SK-N-SH (cell line): Measurements from ENCODE around the gene ADGRA1. TPM values are rescaled to one million over a fixed set of nuclear protein-coding genes. Genes with fewer than 3 reads are reported as not detected.

Source experiments
- CTCF ChIA-PET: fragments of 300-600, 350-600 bp; formaldehyde crosslinking; extraction: SDS; loops from one replicate; lab custom pipeline; 2021; lab: Yijun Ruan, JAX
- POLR2A ChIA-PET: fragments of 350-600 bp; sonication (Branson Sonifier 250); formaldehyde crosslinking; extraction: SDS; loops from one replicate; lab custom pipeline; 2020; ENCODE audit warnings: antibody characterized with exemption, inconsistent platforms; lab: Yijun Ruan, JAX
- DNase-seq: peaks from one replicate; pipeline ENCODE4 v3.0.0; 2012
- H2AFZ ChIP-seq: fragments of 200-600 bp; sonication (generic); 2 replicates; pipeline ENCODE4 v1.8.1; 2016; ENCODE audit warnings: antibody characterized with exemption, mild to moderate bottlenecking, low read depth
- H3F3A ChIP-seq: fragments of 200-600 bp; sonication (generic); replicated peaks from 2 replicates; pipeline ENCODE3; 2016; ENCODE audit warnings: antibody characterized with exemption, mild to moderate bottlenecking; ENCODE audit not compliant: insufficient read depth
- H3K27ac ChIP-seq, 2 experiments: fragments of 200-500 bp in 1 of 2; fragments of 200-600 bp in 1 of 2; sonication (Bioruptor generic) in 1 of 2; sonication (generic), shearing (Covaris generic) in 1 of 2; 2 replicates each; pipeline versions ENCODE4 v1.5.1 to v1.6.1; 2014 to 2016; ENCODE audit warnings: low read depth in 2 of 2, inconsistent platforms in 1 of 2, low read length in 1 of 2, mild to moderate bottlenecking in 1 of 2, mixed read lengths in 1 of 2
- H3K27me3 ChIP-seq: fragments of 200-600 bp; sonication (generic), shearing (Covaris generic); 2 replicates; pipeline ENCODE4 v1.6.1; 2016; ENCODE audit warnings: mixed run types; ENCODE audit not compliant: insufficient read depth
- H3K36me3 ChIP-seq, 2 experiments: fragments of 200-500 bp in 1 of 2; fragments of 200-600 bp in 1 of 2; sonication (Bioruptor generic) in 1 of 2; sonication (generic) in 1 of 2; replicated peaks in 1 of 2; 2 replicates each; pipeline versions ENCODE3 to v1.5.1; 2014 to 2016; ENCODE audit warnings: low read length in 1 of 2, mild to moderate bottlenecking in 1 of 2; ENCODE audit not compliant: insufficient read depth in 2 of 2, control insufficient read depth in 1 of 2
- H3K4me1 ChIP-seq, 2 experiments: fragments of 200-500 bp in 1 of 2; fragments of 200-600 bp in 1 of 2; sonication (Bioruptor generic) in 1 of 2; sonication (generic), shearing (Covaris generic) in 1 of 2; 2 replicates each; pipeline versions ENCODE4 v1.5.1 to v1.6.1; 2014 to 2016; ENCODE audit warnings: low read depth in 1 of 2, low read length in 1 of 2, mixed run types in 1 of 2; ENCODE audit not compliant: insufficient read depth in 2 of 2, control insufficient read depth in 1 of 2
- H3K4me2 ChIP-seq: fragments of 200-600 bp; sonication (generic), shearing (Covaris generic); 2 replicates; pipeline ENCODE4 v1.6.1; 2017; ENCODE audit warnings: mixed run types
- H3K4me3 ChIP-seq, 2 experiments: fragments of 200-500 bp in 1 of 2; fragments of 200-600 bp in 1 of 2; sonication (Bioruptor generic) in 1 of 2; sonication (generic), shearing (Covaris generic) in 1 of 2; 2 replicates each; pipeline versions ENCODE4 v1.5.1 to v1.8.1; 2014 to 2016; ENCODE audit warnings: low read depth in 2 of 2, inconsistent platforms in 1 of 2, low read length in 1 of 2, mild to moderate bottlenecking in 1 of 2, mixed read lengths in 1 of 2, moderate library complexity in 1 of 2
- H3K79me2 ChIP-seq: fragments of 200-600 bp; sonication (generic); 2 replicates; pipeline ENCODE4 v1.8.1; 2017; ENCODE audit warnings: mild to moderate bottlenecking; ENCODE audit not compliant: insufficient read depth
- H3K9ac ChIP-seq: fragments of 200-600 bp; sonication (generic); 2 replicates; pipeline ENCODE4 v1.6.1; 2017; ENCODE audit warnings: mixed run types
- H3K9me2 ChIP-seq: fragments of 200-600 bp; sonication (generic); 2 replicates; pipeline ENCODE4 v1.6.1; 2017; ENCODE audit warnings: mixed run types
- H3K9me3 ChIP-seq: fragments of 200-600 bp; sonication (generic); 2 replicates; pipeline ENCODE4 v1.6.1; 2017; ENCODE audit warnings: mixed run types, mild to moderate bottlenecking, moderate library complexity
- H4K20me1 ChIP-seq: fragments of 200-600 bp; sonication (generic); 2 replicates; pipeline ENCODE4 v1.6.1; 2017; ENCODE audit warnings: mild to moderate bottlenecking, mixed run types; ENCODE audit not compliant: insufficient read depth
- CHD2 ChIP-seq: fragments of 150-350 bp; IDR thresholded peaks from 2 replicates; pipeline ENCODE4 v1.6.1; 2018; ENCODE audit warnings: low read length; ENCODE audit not compliant: partially characterized antibody
- EP300 ChIP-seq, 2 experiments: IDR thresholded peaks; 2 replicates each; pipeline versions ENCODE4 v1.4.0 to v1.6.1; 2012; ENCODE audit warnings: borderline replicate concordance in 1 of 2, low read depth in 1 of 2, low read length in 1 of 2
- EZH2phosphoT487 ChIP-seq: fragments of 200-600 bp; sonication (generic); IDR thresholded peaks from 2 replicates; pipeline ENCODE4 v1.6.1; 2017; ENCODE audit warnings: low read depth, mixed run types, mild to moderate bottlenecking, antibody characterized with exemption, moderate library complexity, borderline replicate concordance
- GABPA ChIP-seq: IDR thresholded peaks from 2 replicates; pipeline ENCODE4 v1.4.0; 2012; ENCODE audit warnings: low read depth, mild to moderate bottlenecking
- GATA2 ChIP-seq: sonication (generic); formaldehyde crosslinking; IDR thresholded peaks from 2 replicates; pipeline ENCODE4 v1.5.0; 2020; ENCODE audit warnings: mild to moderate bottlenecking, missing genetic modification reagents
- JUND ChIP-seq: IDR thresholded peaks from 2 replicates; pipeline ENCODE4 v1.4.0; 2012
- MAX ChIP-seq: IDR thresholded peaks from 2 replicates; pipeline ENCODE4 v1.4.0; 2012; ENCODE audit warnings: low read depth
- MEF2A ChIP-seq: IDR thresholded peaks from 2 replicates; pipeline ENCODE4 v1.4.0; 2012; ENCODE audit warnings: low read depth, borderline replicate concordance
- POLR2AphosphoS5 ChIP-seq: IDR thresholded peaks from 2 replicates; pipeline ENCODE4 v1.6.1; 2012; ENCODE audit warnings: low read depth, low read length
- RAD21 ChIP-seq: IDR thresholded peaks from 2 replicates; pipeline ENCODE4 v1.6.1; 2012; ENCODE audit warnings: mild to moderate bottlenecking, low read length
- RFX5 ChIP-seq: IDR thresholded peaks from 2 replicates; pipeline ENCODE4 v1.6.1; 2012; ENCODE audit warnings: mild to moderate bottlenecking, improper control_type of control experiment, low read length
- TAF1 ChIP-seq: IDR thresholded peaks from 2 replicates; pipeline ENCODE4 v1.6.1; 2012; ENCODE audit warnings: low read depth, mild to moderate bottlenecking, low read length, moderate library complexity, borderline replicate concordance
- TCF12 ChIP-seq: IDR thresholded peaks from 2 replicates; pipeline ENCODE4 v1.4.0; 2012
- TEAD4 ChIP-seq: IDR thresholded peaks from 2 replicates; pipeline ENCODE4 v1.4.0; 2012; ENCODE audit warnings: mild to moderate bottlenecking, borderline replicate concordance; ENCODE audit not compliant: insufficient read depth
- YY1 ChIP-seq: IDR thresholded peaks from 2 replicates; pipeline ENCODE4 v1.4.0; 2012; ENCODE audit warnings: low read depth, mild to moderate bottlenecking
- ZBTB33 ChIP-seq: IDR thresholded peaks from 2 replicates; pipeline ENCODE4 v1.4.0; 2012; ENCODE audit warnings: low read depth, borderline replicate concordance
- WGBS: methylation state at CpG from one replicate; pipeline ENCODE4 v1.1.6; 2017; ENCODE audit warnings: low lambda C conversion rate; 5-methylcytosine and 5-hydroxymethylcytosine counted together
- polyA plus RNA-seq, 3 experiments: library from polyadenylated mRNA; depleted of rRNA; stranded (reverse); fragments of >200 nt; gene quantifications; 2 replicates each; pipeline ENCODE4 v1.2.3, GENCODE V29; 2012
- TF ChIP-seq, protein P1 (sequence below): fragments of 150-350 bp; IDR thresholded peaks from 2 replicates; pipeline ENCODE4 v1.6.1; 2016; ENCODE audit warnings: mild to moderate bottlenecking, low read depth, low read length
- TF ChIP-seq, protein P2 (sequence below): IDR thresholded peaks from 2 replicates; pipeline ENCODE4 v1.4.0; 2012; ENCODE audit warnings: low read depth, borderline replicate concordance
- TF ChIP-seq, protein P3 (sequence below): fragments of 150-350 bp; IDR thresholded peaks from 2 replicates; pipeline ENCODE4 v1.6.1; 2017; ENCODE audit warnings: antibody characterized with exemption, low read length, low read depth, borderline replicate concordance
- TF ChIP-seq, protein P4 (sequence below): IDR thresholded peaks from 2 replicates; pipeline ENCODE4; 2012

The ADGRA1 gene
- polyA plus RNA-seq, 1 of the 3 experiments (the other 2 are of a cell fraction), result not detected

DNA sequence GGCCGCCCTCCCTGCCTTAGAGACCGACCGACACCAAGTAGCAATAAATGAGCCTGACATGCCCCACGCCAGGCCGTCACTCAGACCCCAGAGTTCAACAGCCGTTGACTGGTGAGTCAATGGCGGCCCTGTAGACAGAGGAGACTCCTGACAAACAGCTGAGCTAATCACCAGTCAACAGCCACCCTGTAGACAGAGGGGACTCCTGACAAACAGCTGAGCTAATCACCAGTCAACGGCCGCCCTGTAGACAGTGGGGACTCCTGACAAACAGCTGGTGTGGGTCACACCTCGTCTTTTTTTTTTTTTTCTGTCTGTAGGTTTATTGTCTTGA lies 55.4 kb downstream of the ADGRA1 start (continued):
- TF ChIP-seq POLR2AphosphoS5, result no peak
- TF ChIP-seq TEAD4, result no peak
- TF ChIP-seq EZH2phosphoT487, result no peak
- no peak for TF ChIP-seq YY1
- no peak for TF ChIP-seq GATA2 (CRISPR knock-in tag)
- TF ChIP-seq ZBTB33, result no peak

DNA sequence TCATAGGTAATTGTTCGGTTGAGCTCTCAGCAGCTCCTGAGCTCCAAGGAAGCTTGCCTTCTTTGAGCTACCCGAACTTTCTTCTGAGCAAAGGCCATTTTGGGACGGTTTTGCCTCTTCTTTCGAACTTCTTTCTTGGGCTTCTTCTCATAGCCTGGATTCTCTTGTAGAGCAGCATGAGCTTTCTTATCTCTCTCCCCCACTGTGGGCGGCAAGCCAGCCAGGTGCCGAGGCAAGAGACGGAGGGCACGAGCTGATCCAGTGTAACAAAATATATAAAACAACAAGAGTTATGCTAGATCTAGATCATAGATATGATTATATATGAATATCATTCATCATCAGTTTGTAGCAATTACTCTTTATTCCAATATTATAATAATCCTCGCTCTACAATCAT lies 55.8 kb downstream of the ADGRA1 start:
- POLR2A ChIA-PET, result no interaction called here
- Histone ChIP-seq H3K27ac (no peak overlapping the region), H3K4me3 (no peak overlapping the region; a peak in 1 of 4 replicates), H3K4me2 (no peak overlapping the region), H3K36me3 (no peaks in the 10 kb centered on the region), H3F3A (no peaks in the 10 kb centered on the region), H3K9me2 (no peaks in the 10 kb centered on the region), H3K9me3 (no peaks in the 10 kb centered on the region), H3K79me2 (no peaks in the 10 kb centered on the region), H3K4me1 (peaks cover 0 to 3% of the 10 kb centered on the region in 2 experiments; a peak in 1 of 4 replicates), H2AFZ (no peak overlapping the region), H3K27me3 (no peaks in the 10 kb centered on the region), H3K9ac (no peak overlapping the region), H4K20me1 (no peaks in the 10 kb centered on the region)
- TF ChIP-seq TEAD4 (no peak), CHD2 (no peak), ZBTB33 (no peak), EP300 (IDR thresholded peaks at IDR 0.05; ENCODE audit: borderline replicate concordance in 1 of 2, low read depth in 1 of 2, low read length in 1 of 2) (no peak), GATA2 (CRISPR knock-in tag) (no peak), RFX5 (no peak), MAX (no peak), JUND (no peak), MEF2A (no peak), TAF1 (no peak), YY1 (no peak), TCF12 (no peak), GABPA (no peak), POLR2AphosphoS5 (no peak), RAD21 (no peak), EZH2phosphoT487 (no peak)
- TF ChIP-seq, protein P1, sequence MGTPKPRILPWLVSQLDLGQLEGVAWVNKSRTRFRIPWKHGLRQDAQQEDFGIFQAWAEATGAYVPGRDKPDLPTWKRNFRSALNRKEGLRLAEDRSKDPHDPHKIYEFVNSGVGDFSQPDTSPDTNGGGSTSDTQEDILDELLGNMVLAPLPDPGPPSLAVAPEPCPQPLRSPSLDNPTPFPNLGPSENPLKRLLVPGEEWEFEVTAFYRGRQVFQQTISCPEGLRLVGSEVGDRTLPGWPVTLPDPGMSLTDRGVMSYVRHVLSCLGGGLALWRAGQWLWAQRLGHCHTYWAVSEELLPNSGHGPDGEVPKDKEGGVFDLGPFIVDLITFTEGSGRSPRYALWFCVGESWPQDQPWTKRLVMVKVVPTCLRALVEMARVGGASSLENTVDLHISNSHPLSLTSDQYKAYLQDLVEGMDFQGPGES, result no peak
- TF ChIP-seq, protein P2, sequence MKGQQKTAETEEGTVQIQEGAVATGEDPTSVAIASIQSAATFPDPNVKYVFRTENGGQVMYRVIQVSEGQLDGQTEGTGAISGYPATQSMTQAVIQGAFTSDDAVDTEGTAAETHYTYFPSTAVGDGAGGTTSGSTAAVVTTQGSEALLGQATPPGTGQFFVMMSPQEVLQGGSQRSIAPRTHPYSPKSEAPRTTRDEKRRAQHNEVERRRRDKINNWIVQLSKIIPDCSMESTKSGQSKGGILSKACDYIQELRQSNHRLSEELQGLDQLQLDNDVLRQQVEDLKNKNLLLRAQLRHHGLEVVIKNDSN, result no peak
- TF ChIP-seq, protein P3, sequence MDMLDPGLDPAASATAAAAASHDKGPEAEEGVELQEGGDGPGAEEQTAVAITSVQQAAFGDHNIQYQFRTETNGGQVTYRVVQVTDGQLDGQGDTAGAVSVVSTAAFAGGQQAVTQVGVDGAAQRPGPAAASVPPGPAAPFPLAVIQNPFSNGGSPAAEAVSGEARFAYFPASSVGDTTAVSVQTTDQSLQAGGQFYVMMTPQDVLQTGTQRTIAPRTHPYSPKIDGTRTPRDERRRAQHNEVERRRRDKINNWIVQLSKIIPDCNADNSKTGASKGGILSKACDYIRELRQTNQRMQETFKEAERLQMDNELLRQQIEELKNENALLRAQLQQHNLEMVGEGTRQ, result no peak
- TF ChIP-seq, protein P4, sequence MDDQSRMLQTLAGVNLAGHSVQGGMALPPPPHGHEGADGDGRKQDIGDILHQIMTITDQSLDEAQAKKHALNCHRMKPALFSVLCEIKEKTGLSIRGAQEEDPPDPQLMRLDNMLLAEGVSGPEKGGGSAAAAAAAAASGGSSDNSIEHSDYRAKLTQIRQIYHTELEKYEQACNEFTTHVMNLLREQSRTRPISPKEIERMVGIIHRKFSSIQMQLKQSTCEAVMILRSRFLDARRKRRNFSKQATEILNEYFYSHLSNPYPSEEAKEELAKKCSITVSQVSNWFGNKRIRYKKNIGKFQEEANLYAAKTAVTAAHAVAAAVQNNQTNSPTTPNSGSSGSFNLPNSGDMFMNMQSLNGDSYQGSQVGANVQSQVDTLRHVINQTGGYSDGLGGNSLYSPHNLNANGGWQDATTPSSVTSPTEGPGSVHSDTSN, result no peak
- 48% methylated on average over 9 of the region's 9 CpGs for WGBS
- CTCF ChIA-PET, result interaction anchor here (0.7 to 2.3 kb wide), 27 partner anchors 8 to 434 kb away, joined by 3 to 13 read pairs (median 4); partner anchors contain the start of gene KNDC1
- no peak for DNase-seq
